Measurements from ENCODE around the gene DCLK1.
A peak's percentile ranks its signal among the peaks of the same experiment; 100 is the strongest.
"Not testable (repeated sequence)": the region's sequence is repeated elsewhere in the genome, so short reads cannot be mapped to it uniquely, and the experiment has no call there.

The DCLK1 gene

DNA sequence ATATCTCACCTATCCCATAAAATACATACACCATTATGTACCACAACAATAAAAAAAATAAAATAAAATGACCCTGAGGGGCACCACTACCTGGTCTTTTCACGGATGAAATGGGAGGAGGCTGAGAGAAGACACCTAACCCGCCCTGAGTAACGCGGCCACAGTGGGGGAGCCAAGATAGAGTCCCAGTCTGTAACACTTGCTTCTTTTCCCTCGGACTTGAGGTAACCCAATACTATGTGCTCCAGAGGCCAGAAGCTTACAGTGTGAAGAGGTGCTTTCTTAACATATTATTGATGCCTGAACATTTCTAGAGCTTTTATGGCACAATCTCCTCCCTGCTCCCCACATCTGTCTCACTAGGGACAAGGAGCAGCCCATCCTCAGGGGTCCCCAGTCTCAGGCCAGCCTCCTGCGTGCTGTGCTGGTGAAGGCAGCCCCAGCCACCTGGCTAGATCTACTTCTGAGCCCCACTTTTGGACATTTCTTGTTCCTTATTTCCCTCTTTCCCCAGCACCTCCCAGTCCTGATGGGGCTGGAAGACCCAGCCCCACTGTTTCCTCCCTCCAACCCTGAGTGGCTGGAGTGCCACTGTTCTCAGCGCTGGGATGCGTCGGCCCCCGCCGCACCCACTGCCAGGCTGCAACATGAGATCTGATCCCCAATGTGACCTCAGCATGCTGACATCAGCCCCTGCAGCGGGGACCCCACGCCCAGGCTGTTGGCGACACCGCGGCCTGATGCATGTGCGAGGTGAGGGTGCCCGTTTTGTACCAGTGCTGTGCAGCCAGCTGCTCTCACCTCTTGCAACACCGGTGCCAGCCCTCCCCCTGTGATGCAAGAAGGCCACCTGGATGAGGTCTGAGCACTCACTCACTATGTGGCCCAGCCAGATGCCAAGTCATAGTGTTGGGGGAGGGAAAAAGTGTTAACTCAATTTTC, 143.3 kb downstream of the DCLK1 start:
- peak in 1 of 56 donors; percentile 19 for DNase-seq

DNA sequence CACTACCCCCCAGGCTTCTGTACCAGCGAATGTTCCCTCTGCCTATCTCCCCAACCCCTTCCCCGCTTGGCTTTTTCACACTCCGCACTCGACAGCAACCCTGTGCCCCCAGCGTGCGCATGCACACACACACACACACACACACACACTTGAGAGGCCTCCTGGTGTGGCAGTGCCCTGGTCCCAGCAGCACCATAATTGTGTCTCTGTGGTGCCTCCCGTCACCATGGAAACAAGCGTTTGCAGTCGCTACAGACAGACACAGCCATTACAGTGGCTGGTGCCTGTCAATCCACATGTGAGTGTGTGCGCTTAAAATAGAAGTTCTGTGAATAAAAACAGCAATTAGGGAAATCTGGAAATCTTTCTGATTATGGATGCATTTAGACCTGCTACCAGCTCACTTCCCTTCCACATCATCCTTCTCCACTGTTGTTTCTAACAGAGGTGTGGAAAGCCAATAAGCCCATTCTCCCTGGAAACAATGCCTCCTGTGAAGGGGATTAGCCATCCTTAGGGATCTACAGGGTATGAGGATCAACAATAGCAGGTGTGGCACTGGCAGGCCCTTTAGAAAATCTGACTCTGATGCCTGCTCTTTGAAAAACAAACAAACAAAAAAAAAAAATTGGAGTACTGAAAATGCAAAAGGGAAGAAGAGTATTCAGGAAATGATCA, 146.3 kb downstream of the DCLK1 start:
- DNase-seq, result peak in 19 of 56 donors; percentile 4 to 46 (median 20)

DNA sequence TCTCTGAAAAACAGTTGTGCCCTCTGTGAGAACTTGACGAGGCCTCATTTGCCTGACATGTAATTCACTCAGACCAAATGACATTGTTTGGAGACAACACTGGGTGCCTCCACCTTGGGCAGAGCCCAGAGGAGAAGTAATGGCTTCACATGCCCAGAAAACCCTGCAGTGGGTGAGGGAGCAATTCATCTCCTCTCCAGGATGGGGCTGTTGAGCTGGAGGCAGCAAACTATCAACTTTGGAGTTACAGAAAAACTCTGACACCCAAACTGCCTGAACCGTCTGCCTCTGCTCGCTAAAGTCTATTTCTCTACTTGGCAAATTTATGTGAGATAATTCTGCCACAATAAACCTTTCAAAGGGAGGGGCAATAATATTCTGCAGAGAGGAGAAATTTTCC, 146.9 kb downstream of the DCLK1 start:
- DNase-seq, result no peak

GRCh38 chr13:35983703-35984102, 147.5 kb downstream of the DCLK1 start:
- not testable (repeated sequence) for DNase-seq

GRCh38 chr13:35983206-35983605, 148.0 kb downstream of the DCLK1 start:
- DNase-seq, result no peak

DNA sequence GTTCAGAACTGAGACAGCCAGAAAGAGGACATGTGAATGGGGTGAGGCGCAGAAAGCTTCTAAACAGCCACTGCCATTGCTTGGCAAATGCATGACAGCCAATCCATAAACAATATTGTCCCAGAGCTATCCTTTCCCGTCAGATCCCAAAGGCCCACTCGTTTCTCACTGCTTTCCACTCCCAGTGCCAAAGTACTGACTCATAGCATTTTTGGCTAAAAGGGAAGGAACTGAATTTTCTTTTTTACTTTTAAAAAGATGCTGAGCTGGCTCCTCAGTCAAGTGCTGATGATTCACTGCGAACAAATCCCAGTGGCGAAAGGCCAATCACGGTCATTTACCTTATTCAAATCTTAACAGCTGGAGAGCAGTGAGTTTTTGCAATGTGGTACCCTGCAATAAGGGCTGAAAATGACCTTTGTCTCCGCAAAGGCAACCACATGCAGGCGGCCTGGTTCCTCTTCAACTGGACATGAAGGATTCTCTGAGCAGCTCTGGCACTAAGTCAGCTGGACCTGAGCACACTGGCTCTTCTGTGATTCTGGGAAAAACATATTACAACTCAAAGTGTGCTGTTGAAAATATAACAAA, 151.7 kb downstream of the DCLK1 start:
- peak in 27 of 56 donors; percentile 8 to 67 (median 33) for DNase-seq

DNA sequence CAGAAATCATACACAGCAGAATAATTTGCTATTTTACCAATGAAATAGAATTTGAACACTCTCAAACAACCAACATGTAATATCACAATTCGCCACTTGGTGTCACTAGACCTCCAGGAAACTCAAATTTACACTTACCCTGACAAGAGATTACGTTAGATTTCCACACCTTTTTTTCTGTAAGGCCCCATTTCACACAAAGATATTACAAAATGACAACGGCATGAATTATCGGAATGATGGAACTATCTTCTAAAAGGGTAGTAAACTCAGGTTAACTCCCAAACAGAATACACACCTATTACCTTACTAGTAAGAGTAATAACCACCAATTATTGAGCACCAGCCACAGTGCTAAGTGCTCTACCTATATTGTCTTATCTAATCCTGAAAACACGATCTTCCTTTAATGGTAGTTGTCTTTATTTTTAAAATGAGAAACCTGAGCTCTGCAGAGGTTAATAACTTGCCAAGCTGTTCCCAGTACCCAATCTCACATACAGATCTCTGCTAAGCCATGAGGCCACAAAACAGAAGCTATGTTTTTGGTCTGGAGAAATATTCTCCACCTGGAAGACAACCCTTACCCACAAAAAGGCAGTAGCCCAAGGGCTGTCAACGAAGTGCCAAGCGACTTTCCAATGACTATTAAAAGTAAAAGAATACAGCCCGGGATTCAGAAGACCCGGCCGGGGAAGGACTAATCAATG, 152.4 kb downstream of the DCLK1 start:
- DNase-seq, result peak in 8 of 56 donors; percentile 2 to 73 (median 24)

GRCh38 chr13:35977060-35977459, 154.1 kb downstream of the DCLK1 start:
- no peak for DNase-seq

GRCh38 chr13:35976126-35976525, 155.1 kb downstream of the DCLK1 start:
- DNase-seq, result no peak

DNA sequence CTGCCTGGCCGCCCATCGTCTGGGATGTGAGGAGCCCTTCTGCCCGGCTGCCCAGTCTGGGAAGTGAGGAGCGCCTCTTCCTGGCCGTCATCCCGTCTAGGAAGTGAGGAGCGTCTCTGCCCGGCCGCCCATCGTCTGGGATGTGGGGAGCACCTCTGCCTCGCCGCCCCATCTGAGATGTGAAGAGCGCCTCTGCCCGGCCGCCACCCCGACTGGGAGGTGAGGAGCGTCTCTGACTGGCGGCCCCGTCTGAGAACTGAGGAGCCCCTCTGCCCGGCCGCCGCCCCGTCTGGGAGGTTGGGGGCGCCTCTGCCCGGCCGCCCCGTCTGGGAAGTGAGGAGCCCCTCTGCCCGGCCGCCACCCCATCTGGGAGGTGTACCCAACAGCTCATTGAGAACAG, 164.2 kb downstream of the DCLK1 start:
- DNase-seq, result not testable (repeated sequence)

- no peak for DNase-seq
These were observed 165.2 kb downstream of the DCLK1 start for GRCh38 chr13:35966024-35966423.

GRCh38 chr13:35965226-35965927, 165.8 kb downstream of the DCLK1 start:
- DNase-seq, result no peak

DNA sequence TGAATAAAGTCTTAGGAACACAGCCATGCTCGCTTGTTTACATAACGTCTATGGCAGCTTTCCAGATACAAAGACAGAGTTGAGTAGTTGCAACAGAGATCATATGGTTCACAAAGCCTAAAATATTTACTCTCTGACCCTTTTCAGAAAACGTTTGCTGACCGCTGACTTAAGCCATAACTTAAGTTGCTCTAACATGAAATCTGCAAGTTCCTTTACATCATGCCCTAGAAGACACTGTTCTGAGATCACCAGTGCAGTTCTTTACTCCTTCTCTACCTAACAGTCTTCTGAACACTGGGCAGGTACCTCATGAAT, 166.4 kb downstream of the DCLK1 start:
- DNase-seq, result no peak

DNA sequence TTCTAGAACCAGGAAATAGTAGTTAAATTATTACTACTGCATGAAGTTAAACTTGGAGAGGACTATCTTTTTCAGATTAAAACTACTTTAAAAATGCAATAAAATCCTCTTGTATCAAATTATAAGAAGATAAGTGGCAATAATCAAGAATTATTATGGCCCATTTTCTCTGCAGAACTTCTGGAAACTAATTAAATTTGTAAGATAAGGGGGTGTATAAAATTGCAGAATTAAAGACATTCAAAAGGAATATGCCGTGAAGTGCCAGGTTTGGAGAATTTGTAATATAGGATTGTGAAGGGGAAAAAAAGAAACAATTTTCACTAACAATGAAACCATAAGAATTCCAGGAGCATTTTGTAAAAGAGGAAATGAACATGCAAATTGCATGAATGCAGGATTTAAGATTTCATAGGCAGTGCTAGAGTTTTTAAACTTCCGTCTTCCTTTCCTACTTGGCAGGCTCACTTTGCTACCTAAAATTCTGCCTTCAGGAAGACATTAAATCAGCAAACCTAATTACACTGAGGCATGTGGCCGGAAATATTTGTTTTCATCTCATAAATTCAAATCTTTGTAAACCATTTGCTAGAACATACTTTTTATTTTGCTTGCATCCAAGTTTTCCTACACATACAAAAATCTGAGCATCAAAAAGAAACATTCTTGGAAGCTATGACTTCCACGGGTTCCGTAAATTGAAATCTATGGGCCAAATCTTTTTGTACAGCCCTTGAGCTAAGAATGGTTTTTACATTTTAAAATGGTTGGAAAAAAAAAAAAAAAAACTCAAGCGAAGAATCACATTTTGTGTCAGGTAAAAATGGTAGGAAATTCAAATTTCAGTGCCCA, 166.9 kb downstream of the DCLK1 start:
- no peak for DNase-seq

GRCh38 chr13:35961461-35962220, 169.5 kb downstream of the DCLK1 start:
- no peak for DNase-seq

- no peak for DNase-seq
These were observed 170.2 kb downstream of the DCLK1 start for GRCh38 chr13:35961002-35961401.

- DNase-seq, result no peak
These were observed 173.2 kb downstream of the DCLK1 start for GRCh38 chr13:35957996-35958395.

DNA sequence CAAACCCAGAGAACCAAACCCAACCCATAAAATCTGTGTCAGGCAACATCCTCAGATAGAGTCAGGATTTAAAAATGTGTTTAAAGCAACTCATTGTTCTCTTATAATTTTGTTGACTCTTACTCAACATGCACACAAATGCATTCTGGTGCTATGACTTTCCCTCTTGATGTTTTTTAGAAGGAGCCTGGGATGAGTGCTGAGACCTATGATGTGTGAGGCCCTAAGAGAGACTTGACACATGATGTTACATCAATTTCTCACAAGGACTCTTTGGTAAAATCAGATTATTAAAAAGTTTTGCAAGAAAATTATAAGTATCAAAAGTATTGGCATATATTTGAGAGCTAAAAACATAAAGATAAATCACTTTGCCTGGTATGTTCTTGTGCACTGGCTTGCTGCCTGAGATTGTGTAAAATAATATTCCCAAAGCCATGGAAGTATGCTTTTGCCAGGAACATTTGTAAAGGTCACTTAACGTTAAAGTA, 173.9 kb downstream of the DCLK1 start:
- DNase-seq, result no peak

- DNase-seq, result no peak
These were observed 175.1 kb downstream of the DCLK1 start for GRCh38 chr13:35956074-35956473.
